Endometrial microvascular endothelial cells (primary cell): ENCODE measurements around the gene MYH11. TPM values are rescaled to one million over a fixed set of nuclear protein-coding genes. Genes with fewer than 3 reads are reported as not detected.
"Not testable (repeated sequence)": the region's sequence is repeated elsewhere in the genome, so short reads cannot be mapped to it uniquely, and the experiment has no call there.

ENCODE experiments used
- in situ Hi-C: cut with HindIII; loops from 2 replicates; pipeline ENCODE4 v1.10.0; 2017; ENCODE audit warnings: low sequenced_read_pairs, low pct_unique_long_range_greater_than_20kb; ENCODE audit errors: inconsistent ontology term
- total RNA-seq: library from RNA; depleted of rRNA; stranded (reverse); fragments of >200 nt; gene quantifications from one replicate; pipeline ENCODE4 v1.2.3, GENCODE V29; 2015; ENCODE audit errors: inconsistent ontology term

The MYH11 gene
- total RNA-seq, 1 donor from 2014 or later = not detected

DNA sequence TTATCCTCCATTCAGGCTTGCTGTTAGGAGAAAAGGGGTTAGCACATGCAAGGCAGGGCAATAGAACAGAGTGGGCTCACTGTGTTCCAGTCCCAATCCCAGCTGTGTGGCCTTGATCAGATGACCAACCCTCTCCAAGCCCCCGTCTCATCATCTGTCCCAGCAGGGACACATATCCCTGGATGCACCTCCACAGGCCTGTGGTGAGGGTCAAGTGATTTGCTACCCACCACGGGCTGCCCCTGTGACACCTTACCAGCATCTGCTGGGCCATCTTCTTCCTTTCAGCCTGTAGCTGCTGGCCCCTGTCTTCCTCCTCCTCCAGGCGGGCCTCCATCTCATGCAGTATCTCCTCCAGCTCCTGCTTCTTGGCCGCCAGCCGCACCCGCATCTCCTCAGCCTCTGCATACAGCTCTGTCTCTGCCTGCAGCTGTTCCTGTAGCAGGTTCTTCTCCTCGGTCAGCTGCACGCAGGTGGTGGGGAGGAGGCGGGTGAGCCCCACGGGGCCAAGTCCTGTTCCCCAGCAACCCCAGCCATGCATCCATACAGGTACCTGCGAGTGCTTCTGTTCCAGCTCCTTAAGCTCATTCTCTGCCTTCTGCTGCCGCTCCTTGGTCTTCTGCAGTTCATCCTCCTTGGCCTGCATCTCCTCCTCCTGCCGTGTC is 115.5 kb downstream of the MYH11 start:
- in situ Hi-C loops = no loop called here

DNA sequence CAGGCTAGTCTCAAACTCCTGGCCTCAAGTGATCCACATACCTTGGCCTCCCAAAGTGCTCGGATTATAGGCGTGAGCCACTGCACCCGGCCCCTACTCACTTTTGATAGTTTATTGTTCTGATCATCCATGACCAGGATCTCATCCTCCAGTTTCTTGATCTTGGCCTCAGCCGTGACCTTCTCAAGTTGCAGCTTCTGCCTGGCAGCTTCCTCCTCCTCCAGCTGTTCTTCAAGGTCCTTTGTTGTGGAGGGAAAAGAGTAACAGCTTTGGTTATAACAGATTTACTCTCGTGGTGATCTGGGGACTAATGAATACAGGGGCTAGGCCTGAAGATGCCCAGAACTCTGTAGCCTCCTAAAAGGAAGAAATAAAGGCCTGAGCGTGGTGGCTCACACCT is 116.9 kb downstream of the MYH11 start:
- in situ Hi-C loops = no loop called here

DNA sequence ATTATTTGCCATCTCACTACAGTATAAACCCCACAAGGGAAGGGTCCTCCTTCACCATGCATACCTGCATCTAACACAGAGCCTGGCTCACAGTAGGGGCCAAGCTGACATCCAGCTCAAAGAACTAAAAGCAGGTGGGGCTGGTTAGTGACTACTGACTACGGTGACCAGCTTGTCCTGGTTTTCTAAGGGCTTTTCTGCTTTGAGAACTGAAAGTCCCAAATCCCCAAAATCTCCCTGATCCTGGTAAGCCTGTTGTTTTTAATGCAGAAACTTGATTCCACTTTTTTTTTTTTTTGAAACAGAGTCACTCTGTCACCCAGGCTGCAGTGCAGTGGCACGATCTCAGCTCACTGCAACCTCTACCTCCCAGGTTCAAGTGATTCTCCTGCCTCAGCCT is 117.4 kb downstream of the MYH11 start:
- in situ Hi-C loops = no loop called here

DNA sequence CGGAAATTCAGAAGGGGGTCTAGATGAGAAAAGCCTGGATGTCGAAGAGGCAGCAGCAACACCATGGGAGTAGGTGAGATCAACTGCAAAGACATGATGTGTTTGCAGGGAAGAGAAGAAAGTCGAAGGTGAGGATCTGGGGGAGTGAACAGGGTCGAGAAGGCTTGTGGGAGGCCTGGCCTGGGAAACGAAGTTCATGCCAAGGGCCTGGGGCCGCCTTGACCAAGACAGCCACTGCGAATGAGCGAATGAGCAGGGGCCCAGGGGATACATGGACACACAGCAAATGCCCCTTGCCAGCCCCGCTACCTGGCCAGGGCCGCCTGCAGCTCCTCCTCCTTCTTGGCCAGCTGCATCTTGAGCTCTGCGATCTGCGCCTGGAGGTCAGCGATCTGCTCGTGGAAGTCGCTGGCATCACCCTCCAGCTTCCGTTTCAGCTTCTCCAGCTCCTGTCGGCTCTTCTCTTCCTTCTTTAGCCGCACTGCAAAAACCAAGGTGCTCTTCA is 119.6 kb downstream of the MYH11 start:
- in situ Hi-C loops = no loop called here

DNA sequence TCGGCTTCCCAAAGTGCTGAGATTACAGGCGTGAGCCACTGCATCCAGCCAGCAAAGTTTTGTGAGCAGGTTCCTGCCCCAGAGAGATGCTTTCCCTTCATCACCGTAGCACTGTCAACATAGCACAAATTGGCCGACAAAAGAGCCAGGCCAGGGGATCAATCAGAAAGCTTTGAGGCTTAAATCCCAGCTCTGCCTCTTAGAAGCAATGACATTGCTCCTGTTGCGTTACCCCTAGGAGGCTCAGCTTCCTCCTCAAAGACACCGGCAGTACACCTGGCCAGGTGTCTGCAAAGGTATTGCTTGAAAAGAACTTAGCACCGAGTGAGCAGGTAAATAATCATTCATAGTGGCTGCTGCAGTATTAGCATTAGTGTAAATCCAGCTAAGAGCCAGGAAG is 120.3 kb downstream of the MYH11 start:
- in situ Hi-C loops = no loop called here

DNA sequence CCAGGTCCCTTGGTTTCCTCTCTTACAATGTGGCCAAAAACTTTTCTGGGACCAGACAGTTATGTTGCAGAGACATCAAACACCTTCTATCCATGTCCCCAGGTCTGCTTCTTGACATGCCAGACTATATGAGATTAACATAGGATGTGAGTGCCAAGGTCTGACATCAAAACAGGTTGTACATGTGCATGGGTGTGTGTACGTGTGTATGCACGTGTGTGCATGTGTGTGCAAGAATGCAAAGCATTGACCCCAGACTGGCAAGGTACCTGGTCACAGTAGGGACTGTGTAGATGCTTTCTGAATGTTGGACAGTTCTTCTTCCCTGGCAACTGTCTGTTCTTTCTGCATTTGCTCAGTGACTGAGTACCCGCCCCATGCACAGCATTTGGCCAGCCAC is 121.2 kb downstream of the MYH11 start:
- in situ Hi-C loops = no loop called here

DNA sequence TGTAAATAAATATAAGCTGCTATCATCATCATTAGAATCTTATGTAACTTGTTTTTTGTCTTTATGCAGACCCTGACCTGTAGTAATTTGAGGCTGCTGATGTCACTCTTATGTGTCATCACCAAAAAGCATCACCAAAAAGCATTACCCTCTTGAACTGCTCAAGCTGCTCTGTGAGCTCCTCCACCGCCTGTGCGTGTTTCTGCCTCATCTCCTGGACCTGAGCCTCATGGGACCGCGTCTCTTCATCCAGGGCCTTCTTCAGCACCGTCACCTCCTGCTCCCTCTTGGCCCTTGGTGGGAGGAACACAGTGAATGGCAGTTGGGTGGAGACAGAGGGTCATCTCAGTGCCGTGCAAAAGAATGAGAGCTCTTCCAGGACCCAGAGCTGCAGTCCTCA is 124.4 kb downstream of the MYH11 start:
- in situ Hi-C loops = no loop called here

DNA sequence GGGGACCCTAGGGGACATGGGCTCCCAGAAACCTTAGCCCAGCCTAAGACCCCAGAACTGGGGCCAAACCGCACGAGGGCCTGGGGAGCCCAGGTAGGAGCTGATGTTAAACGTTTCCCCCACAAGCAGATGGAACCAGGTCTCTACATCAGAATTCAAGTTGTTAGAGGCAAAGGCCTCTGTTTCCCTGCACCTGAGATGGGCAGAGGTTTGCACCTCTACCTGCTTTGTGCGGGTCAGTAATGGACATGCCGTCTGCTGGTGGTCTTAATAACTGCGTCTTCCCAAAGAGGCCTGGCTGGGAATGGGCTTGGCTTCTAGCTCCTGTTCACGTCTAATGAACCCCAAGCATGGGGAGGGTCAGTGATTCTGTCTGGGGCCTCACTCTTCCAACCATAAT is 127.7 kb downstream of the MYH11 start:
- in situ Hi-C loops = no loop called here

DNA sequence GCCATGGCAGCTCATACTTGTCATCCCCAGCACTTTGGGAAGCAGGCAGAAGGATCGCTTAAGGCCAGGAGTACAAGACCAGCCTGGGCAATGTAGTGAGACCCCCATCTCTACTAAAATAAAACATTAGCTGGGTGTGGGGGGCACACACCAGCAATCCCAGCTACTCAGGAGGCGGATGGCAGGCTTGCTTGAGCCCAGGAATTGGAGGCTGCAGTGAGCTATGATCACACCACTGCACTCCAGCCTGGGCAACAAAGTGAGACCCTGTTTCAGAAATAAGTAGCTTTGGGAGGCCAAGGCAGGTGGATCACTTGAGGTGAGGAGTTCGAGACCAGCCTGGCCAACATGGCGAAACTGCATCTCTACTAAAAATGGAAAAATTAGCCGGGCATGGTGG is 129.1 kb downstream of the MYH11 start:
- in situ Hi-C loops = not testable (repeated sequence)

DNA sequence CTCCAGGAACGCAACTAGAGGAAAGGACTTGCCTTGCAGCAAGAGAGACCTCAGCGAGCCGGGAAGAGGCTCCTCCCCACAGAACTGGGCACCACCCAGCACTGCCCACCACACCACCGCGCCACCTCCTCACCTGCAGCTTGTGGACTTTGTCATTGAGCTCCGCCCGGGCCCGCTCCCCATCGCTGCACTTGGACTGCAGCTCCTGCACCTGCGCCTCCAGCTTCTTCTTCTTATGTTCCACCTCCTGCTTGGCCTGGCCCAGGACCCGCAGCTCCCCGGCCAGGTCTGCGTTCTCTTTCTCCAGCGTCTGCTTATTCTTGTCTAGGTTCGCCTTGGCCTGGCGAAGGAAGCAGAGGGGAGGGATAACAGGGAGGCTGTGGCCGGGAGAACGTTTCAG is 130.1 kb downstream of the MYH11 start:
- in situ Hi-C loops = no loop called here

DNA sequence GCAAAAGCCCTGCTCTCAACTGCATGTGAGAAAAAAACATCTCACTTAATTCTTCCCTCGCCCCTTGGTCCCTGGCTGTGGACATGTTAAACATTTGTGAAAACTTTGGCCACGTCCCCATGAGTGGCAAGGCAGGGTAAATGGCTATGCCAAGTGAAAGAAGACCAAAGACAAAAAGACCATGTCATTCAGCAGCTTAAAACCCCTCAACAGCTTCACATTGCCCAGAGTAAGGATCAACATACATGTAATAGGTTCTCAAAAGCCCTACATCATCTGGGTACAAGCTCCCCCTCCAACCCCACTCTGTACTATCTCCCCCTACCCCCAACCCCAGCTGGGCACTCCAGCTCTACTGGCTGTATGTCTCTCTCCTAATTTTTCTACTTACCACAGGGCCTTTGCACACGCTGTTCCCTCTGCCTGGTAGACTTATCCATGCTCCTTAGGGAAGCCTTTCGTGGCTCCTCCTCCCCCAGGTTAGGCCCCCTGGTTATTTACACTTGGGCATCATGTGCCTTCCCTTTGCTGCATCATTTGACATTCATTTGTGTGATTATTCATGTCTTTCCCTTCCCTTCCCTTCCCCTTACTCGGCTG is 131.1 kb downstream of the MYH11 start:
- in situ Hi-C loops = no loop called here

DNA sequence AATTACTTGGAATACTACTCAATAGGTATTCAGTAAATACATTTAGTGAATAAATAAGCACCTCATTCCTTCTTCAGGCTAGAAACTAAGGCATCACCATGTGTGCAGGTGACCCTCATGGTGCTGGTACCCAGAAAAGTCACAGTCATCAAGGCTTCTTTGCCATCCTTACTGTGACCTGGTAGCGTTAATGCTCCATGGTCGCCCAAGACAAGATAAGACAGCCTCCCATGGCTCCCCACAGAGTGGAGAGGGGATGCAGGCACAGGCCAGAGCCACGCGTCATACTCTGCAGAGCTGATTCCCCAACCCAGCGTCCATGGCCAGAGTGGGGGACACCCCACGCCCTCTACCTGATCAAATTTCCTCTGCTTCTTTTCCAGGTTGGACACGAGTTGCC is 133.0 kb downstream of the MYH11 start:
- in situ Hi-C loops = no loop called here

DNA sequence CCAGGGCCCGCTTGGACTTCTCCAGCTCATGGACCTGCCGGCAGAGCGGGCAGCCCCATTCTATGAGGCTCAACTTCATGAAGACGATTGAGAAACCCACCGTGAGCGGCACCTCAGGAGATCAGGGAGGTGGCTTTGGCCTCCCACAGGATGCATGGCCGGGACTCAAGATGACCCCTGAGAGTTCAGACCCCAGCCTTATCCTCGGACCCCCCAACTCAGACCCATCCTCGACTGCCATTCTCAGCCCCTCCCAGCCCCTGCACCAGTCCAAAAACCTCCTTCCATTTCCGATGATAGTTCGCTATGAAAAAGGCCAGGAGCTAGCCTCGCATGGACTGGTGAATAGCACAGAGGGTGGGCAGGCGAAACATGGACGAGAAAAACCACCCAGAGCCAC is 135.8 kb downstream of the MYH11 start:
- in situ Hi-C loops = no loop called here

DNA sequence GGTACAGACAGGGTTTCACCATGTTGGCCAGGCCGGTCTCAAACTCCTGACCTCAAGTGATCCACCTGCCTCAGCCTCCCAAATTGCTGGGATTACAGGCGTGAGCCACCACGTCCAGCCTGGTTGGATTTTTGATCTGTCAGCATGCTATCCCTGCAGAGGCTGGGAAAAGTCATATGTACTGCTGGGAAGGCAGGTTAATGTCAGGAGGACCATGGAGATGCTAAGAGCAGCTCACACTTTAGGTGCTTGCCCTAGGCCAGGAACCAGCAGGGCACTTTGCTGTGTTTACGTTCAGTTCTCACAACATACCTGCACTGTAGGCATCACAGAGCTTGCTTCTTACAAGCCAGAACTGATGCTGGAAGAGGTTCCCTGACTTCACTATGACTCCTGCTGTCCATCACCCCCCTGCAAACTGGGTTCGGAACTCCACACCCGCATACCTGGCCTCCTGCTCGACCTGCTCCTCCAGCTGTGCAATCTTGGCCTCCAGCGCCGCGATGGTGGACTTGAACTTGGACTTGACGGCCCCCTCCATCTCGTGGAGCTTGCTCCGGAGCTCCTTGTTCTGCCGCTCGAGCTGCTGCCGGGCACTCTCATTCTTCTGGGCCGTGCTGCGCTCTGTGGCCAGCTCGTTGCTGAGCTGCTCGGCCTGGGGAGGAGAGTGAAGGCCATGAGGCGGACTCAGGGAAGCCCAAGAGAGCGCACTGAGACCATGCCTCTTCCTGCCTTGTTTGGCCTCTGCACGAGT is 140.0 kb downstream of the MYH11 start:
- in situ Hi-C loops = no loop called here

DNA sequence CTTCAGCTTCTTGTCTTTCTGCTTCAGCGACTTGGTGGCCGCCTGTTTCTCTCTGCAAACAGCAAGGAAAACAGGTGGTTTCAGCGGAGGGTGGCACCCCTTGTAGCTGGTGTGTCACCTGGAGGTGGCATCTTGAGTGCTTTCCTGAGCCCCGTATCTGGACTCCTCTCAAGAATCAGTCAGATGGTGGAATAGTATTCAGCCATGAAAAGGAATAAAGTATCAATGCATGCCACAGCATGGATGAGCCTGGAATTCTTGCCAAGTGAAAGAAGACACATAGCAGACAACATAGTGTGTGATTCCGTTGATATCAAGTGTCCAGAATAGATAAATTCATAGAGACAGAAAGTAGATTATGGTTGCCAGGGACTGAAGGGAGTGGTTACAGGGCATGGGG is 141.6 kb downstream of the MYH11 start:
- in situ Hi-C loops = no loop called here

DNA sequence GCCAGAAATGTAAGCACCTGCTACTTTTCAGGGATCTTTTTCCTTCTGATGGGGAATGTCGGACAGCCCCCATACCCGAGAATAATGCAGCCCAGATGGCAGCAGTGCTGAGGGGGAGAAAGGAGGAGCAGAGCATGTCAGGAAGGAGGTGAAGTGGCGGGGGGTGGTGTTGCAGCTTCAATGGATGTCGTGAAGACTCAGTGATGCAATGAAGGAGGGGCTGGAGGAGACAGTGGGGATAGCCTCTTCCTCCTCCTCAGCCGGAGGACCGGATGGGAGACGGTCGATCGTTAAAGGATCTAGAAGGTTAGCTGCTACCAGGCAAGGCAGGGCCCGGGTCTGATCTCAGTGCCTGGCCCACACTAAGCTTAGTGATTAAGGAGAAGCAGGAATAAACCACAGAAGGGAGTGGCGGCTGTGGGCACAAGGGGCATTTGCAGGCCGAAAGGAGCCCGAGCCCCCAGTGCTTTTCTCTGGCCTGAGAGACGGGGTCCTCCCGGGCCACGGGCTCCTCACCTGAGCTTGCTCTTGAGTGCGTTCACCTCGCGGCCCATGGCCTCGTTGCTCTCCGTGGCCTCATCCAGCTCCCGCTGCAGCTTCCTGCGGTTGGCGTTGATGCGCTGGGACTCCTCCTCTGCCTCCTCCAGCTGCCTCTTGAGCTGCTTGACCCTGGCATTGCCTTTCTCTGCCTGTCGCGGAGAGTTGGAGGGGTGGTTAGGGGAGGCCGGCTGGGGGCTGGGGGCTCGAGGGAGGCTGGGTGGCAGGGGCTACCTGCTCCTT is 142.2 kb downstream of the MYH11 start:
- in situ Hi-C loops = no loop called here

DNA sequence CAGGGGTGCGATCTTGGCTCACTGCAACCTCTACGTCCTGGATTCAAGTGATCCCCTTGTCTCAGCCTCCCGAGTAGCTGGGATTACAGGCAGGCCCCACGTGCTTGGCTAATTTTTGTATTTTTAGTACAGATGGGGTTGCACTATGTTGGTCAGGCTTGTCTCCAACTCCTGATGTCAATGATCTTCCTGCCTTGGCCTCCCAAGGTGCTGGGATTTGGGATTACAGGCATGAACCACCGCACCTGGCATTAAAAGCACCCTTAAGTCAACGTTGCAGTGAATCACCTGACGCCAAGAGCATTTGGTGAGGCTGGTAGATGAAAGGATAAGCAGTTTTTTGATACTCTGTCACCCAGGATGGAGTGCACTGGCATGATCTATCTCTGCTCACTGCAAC is 147.8 kb downstream of the MYH11 start:
- in situ Hi-C loops = no loop called here

DNA sequence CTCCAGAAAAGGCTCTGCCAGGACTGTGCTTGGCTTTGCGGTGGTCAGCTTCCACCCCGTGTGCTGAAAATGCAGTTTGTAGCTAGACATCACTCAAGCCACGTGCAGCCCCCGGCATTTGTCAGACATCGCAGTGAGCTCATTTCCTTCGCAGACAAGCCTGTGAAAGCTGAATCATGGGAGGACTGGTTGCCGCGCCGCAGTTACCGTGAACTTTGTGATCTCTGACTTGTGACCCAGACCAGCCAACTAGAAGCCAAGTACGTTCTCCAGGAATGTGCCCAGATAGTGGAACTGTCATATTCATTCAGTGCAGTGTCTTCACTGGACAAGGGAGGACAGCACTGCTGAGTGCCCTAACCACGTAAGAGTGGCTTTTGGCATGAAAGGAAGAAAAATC is 148.7 kb downstream of the MYH11 start:
- in situ Hi-C loops = no loop called here

DNA sequence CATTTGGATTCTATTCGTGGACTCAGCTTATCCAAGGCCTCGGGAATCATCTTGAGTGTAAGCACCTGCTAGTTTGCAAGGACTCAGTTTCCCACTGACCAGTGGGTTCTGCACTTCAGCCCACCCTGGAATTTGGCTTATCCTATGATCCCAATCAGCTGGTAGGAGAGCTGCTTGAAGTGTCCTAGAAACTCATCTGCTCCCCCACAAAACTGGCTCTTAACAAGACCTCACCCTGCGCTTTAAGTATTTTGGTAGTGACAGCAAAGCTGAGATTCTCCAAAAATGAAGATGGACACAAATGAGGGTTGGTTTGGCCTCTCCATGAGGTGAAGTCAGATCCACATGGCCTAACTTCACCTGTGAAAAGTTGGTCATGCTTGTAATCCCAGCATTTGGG is 149.5 kb downstream of the MYH11 start:
- in situ Hi-C loops = no loop called here
